ENCODE measurements around the gene WIPF3.

WIPF3 gene

DNA sequence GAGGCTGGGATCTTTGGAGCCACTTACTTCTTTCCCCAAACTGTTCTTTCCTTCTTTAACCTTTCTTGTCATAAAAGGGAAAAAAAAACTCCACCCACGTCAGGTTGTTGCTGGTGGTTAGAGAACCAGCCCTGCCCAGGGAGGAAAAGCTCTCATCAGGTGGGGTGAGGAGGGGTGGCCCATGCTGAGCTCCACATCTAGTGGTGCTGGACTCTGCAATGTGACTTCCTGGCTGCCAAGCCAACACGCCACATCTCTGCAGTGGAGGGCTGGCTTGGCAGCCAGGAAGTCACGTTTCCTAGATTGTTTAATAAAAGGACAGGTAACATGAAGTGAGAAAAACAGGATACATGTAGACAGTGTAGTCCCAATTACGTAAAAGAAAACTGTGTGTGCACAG lies 37.4 kb downstream of the WIPF3 start:
- TF ChIP-seq, protein P1, sequence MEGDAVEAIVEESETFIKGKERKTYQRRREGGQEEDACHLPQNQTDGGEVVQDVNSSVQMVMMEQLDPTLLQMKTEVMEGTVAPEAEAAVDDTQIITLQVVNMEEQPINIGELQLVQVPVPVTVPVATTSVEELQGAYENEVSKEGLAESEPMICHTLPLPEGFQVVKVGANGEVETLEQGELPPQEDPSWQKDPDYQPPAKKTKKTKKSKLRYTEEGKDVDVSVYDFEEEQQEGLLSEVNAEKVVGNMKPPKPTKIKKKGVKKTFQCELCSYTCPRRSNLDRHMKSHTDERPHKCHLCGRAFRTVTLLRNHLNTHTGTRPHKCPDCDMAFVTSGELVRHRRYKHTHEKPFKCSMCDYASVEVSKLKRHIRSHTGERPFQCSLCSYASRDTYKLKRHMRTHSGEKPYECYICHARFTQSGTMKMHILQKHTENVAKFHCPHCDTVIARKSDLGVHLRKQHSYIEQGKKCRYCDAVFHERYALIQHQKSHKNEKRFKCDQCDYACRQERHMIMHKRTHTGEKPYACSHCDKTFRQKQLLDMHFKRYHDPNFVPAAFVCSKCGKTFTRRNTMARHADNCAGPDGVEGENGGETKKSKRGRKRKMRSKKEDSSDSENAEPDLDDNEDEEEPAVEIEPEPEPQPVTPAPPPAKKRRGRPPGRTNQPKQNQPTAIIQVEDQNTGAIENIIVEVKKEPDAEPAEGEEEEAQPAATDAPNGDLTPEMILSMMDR (IDR thresholded peaks at IDR 0.05; ENCODE audit: low read depth, low read length), result no peak
- no peak for DNase-seq (ENCODE audit: low read depth in 2 of 2)
- no peak overlapping the region for H3K4me3 ChIP-seq (replicated peaks in 1 of 2; ENCODE audit: low read depth in 2 of 2, low read length in 2 of 2)

DNA sequence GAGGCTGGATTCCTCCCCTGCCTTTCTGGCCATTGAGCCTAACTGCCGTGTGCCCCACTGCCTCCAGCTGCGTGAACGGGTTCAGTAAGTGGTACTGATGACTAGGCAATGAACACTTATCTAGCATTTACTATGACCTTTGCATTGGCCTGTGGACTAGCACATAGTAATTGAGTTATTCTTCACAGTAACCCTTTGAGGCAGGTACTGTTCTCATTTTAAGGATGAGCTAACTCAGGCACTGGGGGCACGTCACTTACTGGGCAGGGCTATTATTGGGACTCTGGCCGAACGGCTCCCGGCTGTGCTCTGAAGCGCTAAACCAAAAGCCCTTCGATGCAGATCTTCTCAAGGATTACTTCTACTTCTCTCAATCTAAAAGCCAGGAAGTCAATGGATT lies 38.3 kb downstream of the WIPF3 start:
- TF ChIP-seq, protein P1 (IDR thresholded peaks at IDR 0.05; ENCODE audit: low read depth, low read length), result no peak
- no peak overlapping the region for H3K4me3 ChIP-seq (replicated peaks in 1 of 2; ENCODE audit: low read depth in 2 of 2, low read length in 2 of 2)
- no peak for DNase-seq (ENCODE audit: low read depth in 2 of 2)

DNA sequence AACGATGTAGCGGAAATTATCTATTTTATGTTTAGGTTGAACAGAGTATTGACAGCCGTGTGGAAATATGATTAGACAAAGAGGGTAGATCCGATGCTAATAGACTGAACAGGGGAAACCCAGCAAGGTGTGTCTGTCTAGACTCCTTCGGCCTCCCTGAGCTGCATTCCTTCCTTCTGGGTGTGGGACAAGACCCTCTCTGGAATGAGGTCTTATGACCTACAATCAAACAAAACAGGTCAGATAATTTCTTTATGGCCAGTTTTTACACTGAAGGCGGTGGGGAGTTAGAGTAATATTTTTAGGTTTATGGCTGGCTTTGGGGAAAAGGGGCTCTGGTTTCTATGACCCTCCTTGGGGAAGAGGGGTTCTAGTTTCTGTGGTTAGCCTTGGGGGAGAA lies 41.2 kb downstream of the WIPF3 start:
- TF ChIP-seq, protein P1 (IDR thresholded peaks at IDR 0.05; ENCODE audit: low read depth, low read length), result no peak
- no peak for DNase-seq (ENCODE audit: low read depth in 2 of 2)
- H3K4me3 ChIP-seq (replicated peaks in 1 of 2; ENCODE audit: low read depth in 2 of 2, low read length in 2 of 2), result no peak overlapping the region

DNA sequence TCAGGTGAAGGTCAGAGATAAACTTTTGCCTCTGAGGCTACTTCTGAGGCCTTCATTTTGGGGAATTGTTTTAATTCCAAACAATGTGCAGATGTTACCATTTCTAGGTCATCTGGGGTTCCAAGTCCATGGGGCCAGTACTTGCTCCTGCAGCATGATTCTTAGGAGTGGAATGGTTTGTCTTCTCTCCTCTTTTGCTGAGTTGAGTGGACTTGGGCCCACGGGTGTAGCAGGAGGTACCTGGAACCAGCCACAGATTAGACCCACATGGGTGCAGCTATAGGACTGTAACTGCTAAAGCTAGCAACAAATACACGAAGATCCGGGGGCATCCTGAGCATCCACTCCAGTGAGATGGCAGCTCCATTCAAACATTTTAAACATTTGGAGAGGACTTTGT lies 41.6 kb downstream of the WIPF3 start:
- TF ChIP-seq, protein P1 (IDR thresholded peaks at IDR 0.05; ENCODE audit: low read depth, low read length), result no peak
- DNase-seq (ENCODE audit: low read depth in 2 of 2), result no peak

DNA sequence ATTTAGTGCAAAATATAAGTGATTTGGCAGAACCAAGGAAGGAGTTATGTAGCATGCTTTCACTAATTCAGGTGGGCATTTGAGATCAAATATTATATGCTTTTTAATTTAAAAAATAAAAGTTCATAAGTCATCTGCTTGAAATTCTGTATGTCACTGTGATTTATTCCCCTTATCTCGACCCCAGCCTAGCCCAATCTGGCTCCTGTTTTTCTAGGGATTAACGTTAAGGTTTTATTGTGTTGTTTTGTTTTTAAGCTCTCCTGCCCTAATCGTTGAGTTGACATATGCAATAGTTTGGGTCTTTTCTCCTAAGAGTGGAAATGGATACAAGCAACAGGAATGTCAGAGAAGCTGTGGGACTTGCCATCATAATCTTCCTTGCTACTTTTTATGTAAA lies 42.6 kb downstream of the WIPF3 start:
- TF ChIP-seq, protein P1 (IDR thresholded peaks at IDR 0.05; ENCODE audit: low read depth, low read length), result no peak
- no peak for DNase-seq (ENCODE audit: low read depth in 2 of 2)

More for the DNA sequence above, 41.6 kb downstream of the WIPF3 start:
- no peak overlapping the region for H3K4me3 ChIP-seq (replicated peaks in 1 of 2; ENCODE audit: low read depth in 2 of 2, low read length in 2 of 2)

DNA sequence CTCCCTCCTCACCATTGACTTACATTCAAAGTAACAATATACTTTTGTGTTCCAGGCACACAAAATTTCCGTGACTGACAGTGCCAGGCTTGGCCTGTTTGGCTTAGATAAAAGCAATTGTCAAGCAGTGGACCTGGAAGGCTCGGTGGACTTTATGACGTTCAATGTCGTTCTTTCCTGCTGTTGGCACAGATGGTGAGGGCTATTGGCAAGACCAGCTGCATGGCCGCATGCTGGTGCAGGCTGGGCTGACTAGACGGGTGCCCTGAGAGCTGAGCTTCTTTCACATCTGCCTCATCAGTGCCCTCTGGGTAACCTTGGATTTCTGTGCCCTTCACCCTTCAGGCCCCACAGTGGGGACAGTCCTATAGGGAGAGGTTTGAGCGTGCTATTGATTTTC lies 45.2 kb downstream of the WIPF3 start:
- DNase-seq (ENCODE audit: low read depth in 2 of 2), result no peak
- H3K4me3 ChIP-seq (replicated peaks in 1 of 2; ENCODE audit: low read depth in 2 of 2, low read length in 2 of 2), result no peak overlapping the region
- TF ChIP-seq, protein P1 (IDR thresholded peaks at IDR 0.05; ENCODE audit: low read depth, low read length), result no peak

More for the DNA sequence above, 42.6 kb downstream of the WIPF3 start:
- no peak overlapping the region for H3K4me3 ChIP-seq (replicated peaks in 1 of 2; ENCODE audit: low read depth in 2 of 2, low read length in 2 of 2)

DNA sequence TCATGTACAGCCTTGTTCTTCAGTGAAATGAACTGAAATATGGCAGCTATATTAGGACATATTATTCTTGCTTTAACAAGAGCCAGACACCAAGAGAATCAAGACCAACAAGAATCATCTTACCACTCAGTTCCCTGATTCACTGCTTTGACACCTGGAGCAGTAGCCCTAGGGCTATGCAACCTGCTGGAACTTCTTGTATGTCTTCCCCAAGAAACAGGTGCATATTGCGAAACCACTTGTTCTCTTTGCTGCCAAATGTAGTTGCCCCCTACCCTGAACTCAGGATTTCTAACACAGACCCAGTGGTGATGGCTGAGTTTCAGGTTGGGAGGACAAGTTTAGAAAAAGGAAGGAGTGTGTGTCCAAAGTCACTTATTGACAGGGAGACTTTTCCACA lies 46.1 kb downstream of the WIPF3 start:
- DNase-seq (ENCODE audit: low read depth in 2 of 2), result no peak
- TF ChIP-seq, protein P1 (IDR thresholded peaks at IDR 0.05; ENCODE audit: low read depth, low read length), result no peak
- H3K4me3 ChIP-seq (replicated peaks in 1 of 2; ENCODE audit: low read depth in 2 of 2, low read length in 2 of 2), result no peak overlapping the region
